ENCODE results near the gene RBFOX2.

The RBFOX2 gene

DNA sequence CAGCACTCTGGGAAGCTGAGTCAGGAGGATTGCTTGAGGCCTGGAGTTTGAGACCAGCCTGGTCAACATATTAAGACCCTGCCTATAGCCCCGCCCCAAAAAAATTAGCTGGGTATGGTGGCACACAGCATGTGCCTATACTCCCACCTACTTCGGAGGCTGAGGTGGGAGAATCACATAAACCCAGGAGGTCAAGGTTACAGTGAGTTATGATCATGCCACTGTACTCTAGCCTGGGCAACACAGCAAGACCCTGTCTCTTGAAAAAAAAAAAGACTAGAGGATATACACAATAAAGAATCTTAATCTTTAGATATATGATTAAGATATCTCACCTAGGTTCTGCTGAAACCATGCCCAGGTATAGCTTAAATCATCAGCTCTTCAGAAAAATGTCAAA lies 174.3 kb downstream of the RBFOX2 start:
- DNase-seq = no peak

DNA sequence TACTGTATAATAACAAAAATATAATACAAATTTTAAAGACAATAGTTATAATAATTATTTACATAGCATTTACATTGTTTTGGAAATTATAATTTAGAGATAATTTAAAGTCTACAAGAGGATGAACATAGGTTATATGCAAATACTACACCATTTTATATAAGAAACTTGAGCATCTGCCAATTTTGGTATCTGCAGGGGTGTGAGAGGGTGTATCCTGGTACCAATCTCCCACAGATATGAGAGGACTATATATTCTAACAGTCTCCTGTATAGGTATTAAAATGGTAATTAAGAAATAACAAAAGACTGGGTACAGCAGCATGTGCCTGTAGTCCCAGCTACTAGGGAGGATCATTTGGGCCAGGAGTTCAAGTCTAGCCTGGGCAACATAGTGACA lies 176.5 kb downstream of the RBFOX2 start:
- DNase-seq = peak; percentile 78

DNA sequence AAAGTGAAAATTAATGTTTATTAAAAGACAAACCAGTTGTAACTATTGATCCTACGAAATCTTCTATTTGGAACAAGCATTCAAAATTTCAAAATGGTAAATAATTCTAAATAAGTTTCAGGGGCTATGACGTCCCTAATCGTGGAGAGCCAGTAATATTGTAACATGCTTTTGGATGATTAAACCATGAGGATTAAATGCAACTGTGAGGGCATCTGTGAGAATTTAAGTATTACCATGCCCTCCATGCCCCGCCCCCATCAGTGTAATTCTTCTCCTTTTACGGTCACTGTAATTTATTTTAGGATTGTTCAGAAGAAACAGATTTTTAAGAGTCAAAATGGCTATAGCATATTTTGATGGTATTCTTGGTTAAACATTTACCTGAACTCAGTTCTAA lies 177.8 kb downstream of the RBFOX2 start:
- DNase-seq = no peak

DNA sequence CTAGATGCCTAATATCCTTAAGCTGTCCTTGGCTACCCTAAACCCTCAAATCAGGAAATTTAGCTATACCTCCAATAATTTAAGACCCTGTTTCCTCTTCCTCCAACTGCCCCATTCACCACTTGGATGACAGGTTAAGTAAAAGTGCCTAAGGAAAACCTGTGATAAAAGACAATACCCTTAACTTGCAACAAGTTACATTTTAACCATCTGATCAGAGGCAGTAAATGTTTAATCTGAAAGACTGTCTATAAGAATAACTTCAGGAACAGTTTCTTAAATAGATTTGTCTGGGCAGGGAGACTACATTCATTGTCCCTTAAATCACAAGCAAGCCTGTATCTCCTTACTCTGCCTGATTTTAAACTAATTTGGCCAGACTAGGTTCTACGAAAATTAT lies 181.8 kb downstream of the RBFOX2 start:
- no peak for DNase-seq

DNA sequence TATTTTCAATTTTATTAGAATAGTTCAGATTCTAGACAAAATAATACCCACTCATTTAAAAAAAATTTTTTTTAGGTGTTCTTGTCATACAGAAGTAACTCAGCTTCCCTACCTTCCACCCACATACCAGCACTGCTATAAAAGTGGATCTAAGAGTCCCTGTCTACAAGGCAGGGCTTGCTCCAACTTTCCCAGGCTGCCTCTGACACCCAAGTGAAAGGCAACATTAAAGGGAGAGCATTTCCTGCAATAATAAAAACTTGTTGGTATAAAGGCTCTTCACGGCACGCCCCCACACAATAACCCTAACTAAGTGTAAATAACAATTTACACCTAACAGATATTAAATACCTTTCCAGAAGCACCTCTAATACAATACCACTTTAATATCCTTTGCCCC lies 183.7 kb downstream of the RBFOX2 start:
- no peak for DNase-seq

DNA sequence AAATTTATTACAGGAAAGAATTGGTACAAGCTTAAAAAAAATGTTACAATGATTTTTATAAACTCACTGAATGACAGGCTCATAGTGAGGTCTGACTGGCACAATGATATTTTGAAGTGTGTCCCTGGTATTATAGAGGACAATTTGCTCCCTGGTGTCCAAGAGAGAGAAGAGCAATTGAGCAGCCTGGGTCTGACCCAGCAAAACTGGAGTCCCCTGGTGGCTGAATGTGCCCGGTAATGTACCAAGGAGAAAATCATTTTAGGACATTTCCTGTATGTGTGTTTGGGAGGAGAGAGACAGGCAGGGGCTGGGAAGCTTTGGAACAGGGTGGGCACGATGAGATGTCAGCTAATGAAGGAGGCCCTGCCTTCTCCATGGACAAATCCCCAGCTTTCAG lies 185.7 kb downstream of the RBFOX2 start:
- DNase-seq = peak; percentile 72

DNA sequence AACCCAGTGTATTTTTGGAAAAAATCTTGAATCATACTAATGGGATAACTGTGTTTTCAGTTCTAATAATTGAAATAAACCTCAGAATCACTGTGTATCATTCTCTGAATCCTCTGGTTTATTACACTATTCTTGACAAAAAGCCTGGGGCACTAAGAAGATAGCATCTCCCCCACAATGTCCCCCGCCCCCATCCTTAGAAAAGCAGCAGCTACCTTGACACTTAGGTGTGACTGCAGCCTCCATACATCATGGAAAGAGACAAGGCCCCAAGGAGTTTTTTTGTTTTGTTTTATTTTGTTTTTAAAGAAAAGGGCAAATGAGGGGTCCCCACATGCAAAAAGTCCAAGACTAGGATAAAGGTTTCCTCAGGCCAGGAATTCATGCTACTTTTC lies 186.1 kb downstream of the RBFOX2 start:
- no peak for DNase-seq

DNA sequence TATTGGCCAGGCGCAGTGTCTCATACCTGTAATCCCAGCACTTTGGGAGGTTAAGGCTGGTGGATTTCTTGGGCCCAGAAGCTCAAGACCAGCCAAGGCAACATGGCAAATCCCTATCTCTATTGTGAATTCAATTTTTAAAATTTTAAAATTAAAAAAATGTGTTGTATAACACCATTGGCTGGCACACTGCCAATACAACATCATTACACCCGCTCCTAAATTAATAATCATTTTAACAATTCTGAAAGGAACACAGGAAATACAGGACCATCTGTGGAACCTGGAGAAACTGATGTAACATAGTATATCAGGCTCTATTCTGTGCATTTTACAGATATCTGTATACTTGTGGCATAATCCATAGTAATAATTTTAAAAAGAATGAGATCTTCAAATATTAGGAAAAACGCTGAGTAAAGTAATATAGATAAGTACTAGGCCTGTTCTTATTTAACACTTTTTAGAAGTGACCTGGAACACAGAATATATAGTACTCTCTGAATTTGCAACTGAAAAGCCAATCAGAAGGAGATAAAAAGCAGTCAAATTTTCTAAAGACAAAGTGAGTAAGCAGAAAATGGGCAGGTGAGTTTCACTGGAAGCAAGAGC lies 186.6 kb downstream of the RBFOX2 start:
- no peak for DNase-seq

DNA sequence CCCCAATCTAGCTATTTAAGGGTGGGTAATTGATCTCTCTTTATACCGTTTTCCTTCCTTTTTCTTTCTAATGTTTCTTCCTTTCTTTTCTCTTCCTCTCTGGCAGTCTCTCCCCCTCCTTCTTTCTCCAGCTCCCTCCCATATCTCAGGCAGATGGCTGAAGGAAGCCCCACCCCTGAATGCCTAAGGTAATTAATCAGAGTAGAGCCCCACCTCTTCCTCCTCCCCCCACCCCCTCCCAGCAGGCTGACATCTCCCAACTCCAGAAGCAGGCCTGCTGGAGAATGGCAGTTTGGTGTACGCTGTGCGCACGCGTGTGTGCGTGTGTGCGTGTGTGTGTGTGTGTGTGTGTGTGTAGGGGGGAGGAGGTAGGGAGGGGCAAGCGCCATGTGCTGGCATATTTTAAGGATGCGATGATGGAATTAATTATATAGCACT lies 188.3 kb downstream of the RBFOX2 start:
- peak; percentile 85 for DNase-seq

DNA sequence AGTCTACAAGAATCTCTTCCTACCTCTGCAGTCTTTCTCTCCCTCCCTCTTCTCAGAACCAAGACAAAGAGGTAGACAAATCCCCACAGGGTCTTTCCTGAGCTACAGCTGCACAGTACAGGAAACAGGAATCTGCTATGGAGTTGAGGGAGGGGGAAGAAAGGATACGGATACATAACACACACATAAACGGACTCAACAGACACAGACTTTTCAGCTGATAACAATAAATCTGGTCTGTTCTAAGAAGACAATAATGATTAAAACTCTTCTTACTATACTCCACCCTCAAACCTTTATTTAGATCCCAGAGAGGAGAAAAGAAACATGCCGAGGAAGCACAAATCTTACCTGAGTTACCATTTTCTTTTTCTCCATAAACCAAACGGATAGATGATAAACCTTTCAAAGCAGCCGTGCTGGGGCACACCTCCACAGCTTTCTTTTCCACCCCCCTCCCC lies 188.8 kb downstream of the RBFOX2 start:
- DNase-seq = peak; percentile 7

DNA sequence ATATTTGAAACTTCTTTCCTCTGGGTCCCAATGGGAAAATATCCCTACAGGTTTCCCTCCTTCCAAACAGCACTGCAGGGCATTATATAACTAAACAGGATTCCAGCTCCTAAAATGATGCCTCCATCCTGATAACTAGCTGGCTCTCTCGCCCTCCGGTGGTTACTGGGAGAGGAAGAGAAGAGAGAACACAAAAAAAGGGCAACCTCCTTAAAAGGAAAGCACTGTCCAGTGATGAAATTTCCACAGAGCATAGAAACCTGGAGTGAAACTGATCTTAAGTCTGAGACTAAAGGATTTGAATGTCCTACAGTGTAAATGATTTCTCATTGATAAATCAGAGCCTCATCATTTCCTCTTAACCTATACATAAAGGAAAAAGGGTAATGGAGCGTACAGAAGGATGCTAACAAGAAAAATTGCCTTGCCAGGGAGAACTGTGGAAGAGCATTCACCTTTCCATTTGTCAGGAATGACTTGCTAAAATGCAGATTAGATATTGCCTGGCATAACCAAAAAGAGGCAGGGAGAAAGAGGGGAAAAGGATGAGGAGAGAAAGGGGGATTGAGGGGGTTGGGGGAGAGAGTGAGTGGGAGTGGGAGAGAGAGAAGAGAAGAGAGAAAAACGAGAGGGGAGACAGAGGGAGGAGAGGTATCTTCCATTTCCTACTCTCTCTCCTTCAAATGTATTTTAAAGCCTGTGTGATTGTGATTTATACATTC lies 189.6 kb downstream of the RBFOX2 start:
- peak; percentile 10 for DNase-seq

DNA sequence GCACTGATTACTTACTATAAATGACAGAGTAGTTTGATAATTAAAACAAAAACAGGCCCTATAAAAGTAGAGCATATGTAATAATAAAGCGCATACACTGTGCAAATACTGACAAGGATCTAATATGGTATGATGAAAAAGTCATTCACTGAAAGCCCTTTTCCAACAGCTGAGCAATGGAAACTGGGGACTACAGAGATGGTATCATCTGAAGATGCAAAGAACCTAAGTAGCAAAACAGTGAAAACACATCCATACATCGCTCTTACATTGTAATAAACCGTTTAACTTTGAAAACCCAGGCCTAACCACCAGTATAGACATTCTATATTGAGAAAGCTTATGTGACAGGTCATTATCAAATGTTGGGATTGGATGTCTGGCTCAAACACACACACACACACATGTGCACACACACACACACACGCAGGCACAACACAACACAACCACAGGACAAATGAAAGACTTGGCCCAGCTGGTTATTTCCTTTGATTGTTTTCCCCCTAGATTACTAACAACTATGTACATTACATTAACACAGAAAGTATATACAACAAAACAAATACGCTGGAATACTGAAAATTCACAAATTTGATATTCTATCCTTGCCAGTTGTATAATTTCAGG lies 191.4 kb downstream of the RBFOX2 start:
- no peak for DNase-seq

DNA sequence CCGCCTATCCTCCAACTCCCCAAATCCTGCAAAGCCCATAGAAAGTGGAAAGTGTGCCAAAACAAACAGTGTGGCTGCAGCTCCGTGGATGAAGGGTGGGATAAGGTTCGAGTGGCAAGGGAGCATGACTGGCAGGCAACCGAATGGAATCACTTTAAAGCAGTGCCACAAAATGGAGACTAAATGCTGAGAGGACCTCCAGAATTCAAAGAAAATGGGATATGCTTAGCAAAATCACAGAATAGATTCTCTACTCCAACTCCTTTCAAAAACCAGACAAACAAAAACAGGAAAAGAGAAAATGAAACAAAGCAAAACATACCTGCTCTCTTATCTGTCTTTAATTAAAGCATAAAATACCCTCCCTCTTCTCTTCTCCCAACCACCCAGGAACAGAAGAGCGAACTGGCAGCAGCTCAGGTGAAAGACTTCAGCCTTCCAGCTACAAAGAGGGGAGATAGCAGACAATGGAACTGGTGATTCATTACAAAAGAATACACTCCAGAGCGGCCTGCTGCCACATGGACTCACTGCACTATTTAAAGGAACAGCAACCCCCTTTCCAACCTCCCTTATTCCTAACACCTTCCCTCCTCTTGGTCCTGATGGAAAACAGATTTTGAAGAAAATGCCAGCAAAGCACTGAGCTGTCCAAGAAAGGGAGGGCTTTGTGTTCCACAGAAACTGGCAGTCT lies 192.5 kb downstream of the RBFOX2 start:
- no peak for DNase-seq

DNA sequence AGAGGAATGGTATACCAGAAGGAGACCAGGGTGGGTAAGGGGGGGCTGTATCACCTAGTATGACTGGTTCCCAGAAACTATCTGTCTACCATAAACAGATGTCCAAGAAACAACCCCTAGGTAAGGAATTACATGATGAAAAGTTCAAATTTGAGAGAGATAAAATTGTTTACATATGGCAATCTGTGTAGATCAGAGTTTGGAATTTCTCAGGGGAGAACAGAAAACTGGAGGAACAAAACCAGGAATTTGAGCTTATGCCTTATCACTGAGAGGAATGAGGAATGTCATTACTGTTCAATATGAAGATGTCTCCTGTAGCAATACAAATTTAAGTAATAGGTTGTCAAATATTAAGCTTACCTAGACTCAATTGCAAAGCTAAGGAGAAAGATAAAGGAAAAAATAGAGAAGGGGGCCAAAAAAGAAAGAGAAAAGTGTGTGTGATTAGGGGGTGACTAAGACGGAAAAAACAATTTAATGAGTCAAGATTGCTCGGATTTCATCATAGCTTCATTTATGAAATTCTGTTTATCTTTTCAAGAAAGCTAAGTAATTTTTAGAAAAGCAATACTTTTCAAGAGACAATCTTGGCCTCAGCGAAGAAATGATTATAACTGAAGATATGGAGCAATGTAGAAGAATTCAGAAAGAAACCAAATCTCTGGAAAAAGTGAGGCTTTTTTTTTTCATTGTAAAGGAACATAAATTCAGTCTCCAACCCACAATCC lies 193.2 kb downstream of the RBFOX2 start:
- DNase-seq = no peak

DNA sequence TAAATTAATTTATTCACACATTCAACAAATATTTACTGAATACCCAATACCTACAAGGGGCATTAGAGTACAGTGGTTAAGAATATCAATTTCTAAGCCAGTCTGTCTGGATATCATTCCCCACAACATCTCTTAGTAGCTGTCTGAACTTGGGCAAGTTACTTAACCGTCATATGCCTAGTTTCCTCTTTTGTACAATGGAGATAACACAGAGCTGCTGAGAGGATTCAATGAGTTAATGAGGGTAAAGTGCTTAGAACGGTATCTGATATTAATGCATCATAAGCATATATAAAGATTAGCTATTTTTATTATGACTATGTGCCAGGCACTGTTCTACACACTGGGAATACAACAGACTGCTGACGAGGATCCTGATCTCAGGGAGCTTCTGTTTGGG lies 194.6 kb downstream of the RBFOX2 start:
- peak; percentile 47 for DNase-seq

DNA sequence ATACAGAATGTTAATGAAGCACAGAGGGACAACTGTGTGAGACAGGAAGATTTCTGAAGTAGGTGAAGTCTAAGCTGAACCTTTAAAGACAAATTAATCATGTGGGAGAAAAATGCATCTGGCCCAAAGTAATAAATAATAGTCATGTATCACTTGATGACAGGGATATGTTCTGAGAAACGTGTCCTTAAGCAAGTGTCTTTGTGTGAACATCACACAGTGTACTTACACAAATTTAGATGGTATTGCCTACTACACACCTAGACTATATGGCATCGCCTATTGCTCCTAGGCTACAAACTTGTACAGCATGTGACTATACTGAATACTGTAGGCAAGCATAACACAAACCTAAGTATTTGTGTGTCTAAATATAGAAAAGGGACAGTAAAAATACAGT lies 198.3 kb downstream of the RBFOX2 start:
- DNase-seq = no peak

DNA sequence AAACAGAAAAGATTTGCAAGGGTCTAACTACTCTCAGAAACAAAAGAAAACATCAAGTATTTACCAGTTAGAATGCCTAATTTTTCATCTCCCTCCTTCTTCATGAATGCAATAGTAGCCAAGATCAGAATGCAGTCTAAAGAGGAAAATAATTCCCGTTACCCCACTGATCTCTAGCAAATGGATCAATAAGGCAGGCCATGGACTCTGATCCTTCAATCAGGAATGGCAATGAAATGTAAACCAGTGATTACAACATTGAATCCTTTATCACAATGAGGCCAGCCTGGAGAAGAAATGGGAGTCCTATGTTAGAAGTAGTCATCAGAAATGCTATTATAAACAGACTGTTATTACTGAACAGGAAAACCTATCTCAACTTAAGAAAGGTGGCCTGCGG lies 204.4 kb downstream of the RBFOX2 start:
- no peak for DNase-seq

DNA sequence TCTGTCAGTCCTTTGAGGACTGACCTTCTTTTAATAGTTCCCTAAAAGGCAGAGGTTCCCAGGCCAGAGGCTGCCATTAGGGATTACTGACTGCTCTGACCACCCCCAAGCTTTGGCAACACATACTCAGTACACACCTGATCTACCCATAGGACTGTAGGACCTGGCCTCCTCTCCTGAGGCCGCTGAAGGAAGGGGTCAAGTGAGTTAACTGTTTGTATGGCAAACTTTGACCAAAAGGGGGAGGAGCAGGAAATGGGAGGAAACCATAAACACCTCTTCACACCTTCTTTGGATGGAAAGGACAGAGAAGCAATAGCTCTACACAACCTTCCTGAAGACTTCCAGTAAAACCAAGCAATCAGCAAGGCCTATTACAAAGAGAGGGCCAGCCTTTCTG lies 207.0 kb downstream of the RBFOX2 start:
- no peak for DNase-seq

DNA sequence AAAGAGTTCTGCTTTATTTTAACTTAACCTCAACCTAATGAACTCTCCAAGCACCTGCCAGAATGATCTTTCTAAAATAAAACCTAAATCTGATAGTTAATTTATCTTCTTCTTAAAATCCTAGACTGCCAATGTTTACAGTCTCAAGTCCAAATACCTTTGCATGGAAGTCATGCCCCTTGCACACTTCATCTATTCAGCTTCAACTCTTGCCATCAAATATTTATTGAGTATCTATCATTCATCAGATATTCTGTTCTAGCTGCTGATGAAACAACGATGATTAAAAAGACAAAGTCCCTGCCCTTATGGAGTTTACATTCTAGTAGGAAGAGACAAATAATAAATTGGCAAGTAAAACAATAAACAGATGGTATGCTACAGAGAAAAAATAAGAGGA lies 209.2 kb downstream of the RBFOX2 start:
- DNase-seq = no peak

DNA sequence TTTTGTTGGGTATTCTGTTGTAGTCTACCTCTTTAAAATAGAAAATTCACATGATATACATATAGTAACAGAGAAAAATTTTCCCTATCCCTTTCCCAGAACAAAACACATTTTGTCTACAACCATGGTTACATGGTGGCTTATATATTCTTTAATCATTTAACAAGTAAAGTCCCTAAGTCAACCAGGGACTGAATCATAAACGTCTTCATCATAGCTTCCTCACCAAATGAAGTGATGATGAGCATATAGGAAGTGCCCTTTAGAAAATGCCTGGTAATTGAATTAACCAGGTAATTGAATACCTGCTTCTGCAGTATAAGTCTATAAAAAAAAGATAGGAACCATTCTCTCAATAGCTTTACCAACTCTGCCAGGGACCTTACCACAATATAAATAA lies 209.7 kb downstream of the RBFOX2 start:
- DNase-seq = no peak

DNA sequence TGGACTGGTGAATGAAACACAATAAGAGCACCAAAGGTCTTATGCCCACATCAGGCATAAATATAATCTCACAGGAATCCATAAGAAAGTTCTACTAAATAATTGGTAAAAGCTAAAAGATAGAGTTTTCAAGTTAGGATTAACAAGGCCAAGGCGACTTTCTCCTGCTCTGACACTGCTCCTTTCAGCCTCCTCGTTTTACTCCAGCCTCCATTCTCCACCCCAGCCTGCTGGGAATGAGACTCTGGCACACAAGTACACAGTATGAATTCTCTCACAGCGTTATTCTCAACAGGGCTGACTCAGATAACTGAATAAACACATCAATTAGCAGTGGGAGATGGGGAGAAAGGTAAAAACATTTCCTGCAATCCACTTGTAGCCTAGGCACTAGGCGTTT lies 216.0 kb downstream of the RBFOX2 start:
- DNase-seq = no peak

DNA sequence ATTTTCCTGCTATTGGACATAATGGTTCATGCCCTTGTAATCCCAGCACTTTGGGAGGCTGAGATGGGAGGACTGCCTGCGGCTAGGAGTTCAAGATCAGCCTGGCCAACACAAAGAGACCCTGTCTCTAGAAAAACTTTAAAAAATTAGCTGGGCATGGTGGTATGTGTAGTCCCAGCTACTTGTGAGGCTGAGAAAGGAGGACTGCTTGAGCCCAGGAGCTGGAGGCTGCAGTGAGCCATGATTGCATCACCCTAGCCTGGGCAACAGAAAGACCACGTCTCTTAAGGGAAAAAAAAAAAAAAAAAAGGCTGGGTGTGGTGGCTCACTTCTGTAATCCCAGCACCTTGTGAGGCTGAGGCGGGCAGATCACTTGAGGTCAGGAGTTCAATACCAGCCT lies 217.0 kb downstream of the RBFOX2 start:
- DNase-seq = no peak

DNA sequence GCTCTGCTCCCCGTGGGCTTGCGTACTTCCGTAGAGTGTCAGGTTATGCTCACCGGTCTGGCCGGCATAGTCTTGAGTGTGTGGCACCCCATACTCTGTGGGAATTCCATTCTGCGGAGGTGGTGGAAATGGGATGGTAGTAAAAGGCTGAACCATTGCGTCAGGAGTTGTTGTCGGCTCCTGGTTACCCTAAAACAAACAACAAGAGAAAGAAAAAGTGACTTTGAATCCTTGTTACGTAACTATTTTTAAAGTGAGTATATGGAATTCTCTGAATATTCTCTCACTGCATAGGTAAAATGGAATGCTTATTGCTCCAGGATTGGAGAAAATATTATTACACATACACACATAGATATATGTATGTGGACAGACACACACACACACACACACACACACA lies 218.8 kb downstream of the RBFOX2 start:
- DNase-seq = no peak
